ENCODE measurements around the gene SHOC2. TPM values are rescaled to one million over a fixed set of nuclear protein-coding genes. Genes with fewer than 3 reads are reported as not detected.

The SHOC2 gene
- polyA plus RNA-seq, 3 donors: 13.9 to 69.9 (median 68.9) TPM

DNA sequence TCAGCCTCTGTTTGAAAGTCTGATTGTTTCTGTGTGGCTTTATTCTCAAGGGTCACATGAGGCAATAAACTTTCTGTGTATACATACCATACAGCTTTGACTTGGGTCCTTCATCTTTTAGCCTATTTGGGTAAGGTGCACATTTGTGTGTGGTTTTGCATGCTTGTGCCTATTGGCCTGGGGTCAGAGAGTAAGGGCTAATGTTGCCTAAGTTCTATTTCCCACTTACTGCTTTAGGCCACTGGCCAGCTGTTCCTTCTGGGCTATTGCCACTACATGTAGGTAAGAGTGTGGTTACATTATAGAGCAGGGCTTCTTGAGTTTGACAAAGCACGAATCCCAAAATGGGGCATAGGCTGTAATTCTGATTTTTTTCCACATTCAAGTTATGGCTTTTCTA is 22.2 kb upstream of the SHOC2 start:
- H3K27ac ChIP-seq (ENCODE audit: low read depth in 1 of 2, low read length in 2 of 2): peak overlapping the region in 1 of 2 donors; percentile 6
- H3K79me2 ChIP-seq (ENCODE audit: insufficient read depth, low read length): peaks cover 15% of the 10 kb centered on the region
- Mint-ChIP-seq H3K27me3 (ENCODE audit: low read depth in 3 of 3) (no peaks in the 10 kb centered on the region), H3K36me3 (peaks cover 69 to 78% of the 10 kb centered on the region in 2 donors), H3K4me1 (peaks cover 8% of the 10 kb centered on the region), H3K4me3 (no peak overlapping the region), H3K27ac (peak overlapping the region in 2 of 7 donors; percentile 1 to 4), H3K9me3 (no peaks in the 10 kb centered on the region)
- H3K36me3 ChIP-seq (replicated peaks in 1 of 2; ENCODE audit: control insufficient read depth in 1 of 2, insufficient read depth in 2 of 2, low read length in 2 of 2): peaks cover 80 to 92% of the 10 kb centered on the region in 2 donors
- no CpG with 5 or more reads among the region's 1 CpG for WGBS (ENCODE audit: insufficient coverage)
- no peak overlapping the region for H3K4me2 ChIP-seq (replicated peaks; ENCODE audit: extremely low read depth, low read length, poor library complexity, severe bottlenecking)
- no peak overlapping the region for H3K9ac ChIP-seq (ENCODE audit: insufficient read depth, low read length, poor library complexity, severe bottlenecking)
- no peak for DNase-seq
- TF ChIP-seq, protein P1, sequence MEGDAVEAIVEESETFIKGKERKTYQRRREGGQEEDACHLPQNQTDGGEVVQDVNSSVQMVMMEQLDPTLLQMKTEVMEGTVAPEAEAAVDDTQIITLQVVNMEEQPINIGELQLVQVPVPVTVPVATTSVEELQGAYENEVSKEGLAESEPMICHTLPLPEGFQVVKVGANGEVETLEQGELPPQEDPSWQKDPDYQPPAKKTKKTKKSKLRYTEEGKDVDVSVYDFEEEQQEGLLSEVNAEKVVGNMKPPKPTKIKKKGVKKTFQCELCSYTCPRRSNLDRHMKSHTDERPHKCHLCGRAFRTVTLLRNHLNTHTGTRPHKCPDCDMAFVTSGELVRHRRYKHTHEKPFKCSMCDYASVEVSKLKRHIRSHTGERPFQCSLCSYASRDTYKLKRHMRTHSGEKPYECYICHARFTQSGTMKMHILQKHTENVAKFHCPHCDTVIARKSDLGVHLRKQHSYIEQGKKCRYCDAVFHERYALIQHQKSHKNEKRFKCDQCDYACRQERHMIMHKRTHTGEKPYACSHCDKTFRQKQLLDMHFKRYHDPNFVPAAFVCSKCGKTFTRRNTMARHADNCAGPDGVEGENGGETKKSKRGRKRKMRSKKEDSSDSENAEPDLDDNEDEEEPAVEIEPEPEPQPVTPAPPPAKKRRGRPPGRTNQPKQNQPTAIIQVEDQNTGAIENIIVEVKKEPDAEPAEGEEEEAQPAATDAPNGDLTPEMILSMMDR (IDR thresholded peaks at IDR 0.05): no peak
- intact Hi-C loops (cut with micrococcal nuclease): no loop called here
- no peaks in the 10 kb centered on the region for H3K9me3 ChIP-seq (replicated peaks in 1 of 2; ENCODE audit: control insufficient read depth in 1 of 2, insufficient read depth in 1 of 2, low read length in 2 of 2)
- H2AFZ ChIP-seq (ENCODE audit: insufficient read depth, low read depth, low read length, poor library complexity, severe bottlenecking): no peak overlapping the region
- H3K4me1 ChIP-seq (ENCODE audit: control insufficient read depth in 1 of 2, insufficient read depth in 2 of 2, low read length in 2 of 2): no peaks in the 10 kb centered on the region
- H3K4me3 ChIP-seq (replicated peaks in 1 of 3; ENCODE audit: low read depth in 2 of 3, low read length in 3 of 3): no peak overlapping the region
- H4K20me1 ChIP-seq (ENCODE audit: insufficient read depth, low read length): peaks cover 60% of the 10 kb centered on the region
- no peaks in the 10 kb centered on the region for H3K27me3 ChIP-seq (ENCODE audit: control insufficient read depth in 2 of 2, insufficient read depth in 2 of 2, low read length in 2 of 2)

DNA sequence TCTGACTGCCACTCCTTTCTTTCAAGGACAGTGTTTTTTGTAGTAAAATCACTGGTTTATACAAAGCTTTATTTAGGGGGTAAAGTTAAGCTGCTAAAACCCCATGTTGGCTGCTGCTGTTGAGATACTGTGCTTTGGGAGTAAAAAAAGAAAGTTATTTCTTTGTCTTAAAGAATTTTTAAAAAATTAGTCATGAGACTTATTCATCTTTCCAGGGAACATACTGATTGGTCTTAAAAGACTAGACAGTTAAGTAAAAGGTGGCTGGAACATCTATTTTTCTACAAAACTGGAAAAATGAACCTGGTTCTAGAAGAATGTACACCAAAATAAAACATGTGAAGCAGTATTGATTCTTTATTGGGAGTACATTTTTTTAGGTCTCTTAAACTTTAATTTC is 21.0 kb upstream of the SHOC2 start:
- Histone ChIP-seq H3K4me2 (replicated peaks; ENCODE audit: extremely low read depth, low read length, poor library complexity, severe bottlenecking) (no peak overlapping the region), H3K79me2 (ENCODE audit: insufficient read depth, low read length) (peaks cover 15% of the 10 kb centered on the region), H2AFZ (ENCODE audit: insufficient read depth, low read depth, low read length, poor library complexity, severe bottlenecking) (no peak overlapping the region), H3K9me3 (replicated peaks in 1 of 2; ENCODE audit: control insufficient read depth in 1 of 2, insufficient read depth in 1 of 2, low read length in 2 of 2) (no peaks in the 10 kb centered on the region), H3K4me3 (replicated peaks in 1 of 3; ENCODE audit: low read depth in 2 of 3, low read length in 3 of 3) (no peak overlapping the region), H3K4me1 (ENCODE audit: control insufficient read depth in 1 of 2, insufficient read depth in 2 of 2, low read length in 2 of 2) (no peaks in the 10 kb centered on the region), H3K9ac (ENCODE audit: insufficient read depth, low read length, poor library complexity, severe bottlenecking) (no peak overlapping the region), H4K20me1 (ENCODE audit: insufficient read depth, low read length) (peaks cover 63% of the 10 kb centered on the region), H3K27me3 (ENCODE audit: control insufficient read depth in 2 of 2, insufficient read depth in 2 of 2, low read length in 2 of 2) (no peaks in the 10 kb centered on the region), H3K27ac (ENCODE audit: low read depth in 1 of 2, low read length in 2 of 2) (no peak overlapping the region), H3K36me3 (replicated peaks in 1 of 2; ENCODE audit: control insufficient read depth in 1 of 2, insufficient read depth in 2 of 2, low read length in 2 of 2) (peaks cover 73 to 86% of the 10 kb centered on the region in 2 donors)
- intact Hi-C loops (cut with micrococcal nuclease): no loop called here
- DNase-seq: no peak
- TF ChIP-seq, protein P1 (IDR thresholded peaks at IDR 0.05): no peak
- Mint-ChIP-seq H3K4me3 (no peak overlapping the region), H3K27me3 (ENCODE audit: low read depth in 3 of 3) (no peaks in the 10 kb centered on the region), H3K4me1 (peaks cover 12% of the 10 kb centered on the region), H3K9me3 (no peaks in the 10 kb centered on the region), H3K36me3 (peaks cover 78 to 80% of the 10 kb centered on the region in 2 donors), H3K27ac (no peak overlapping the region)
